Activated T-helper 2 cell treated with anti-CD3 and anti-CD28 coated beads, Interferon-gamma antibody, Interleukin-2, Interleukin-4, amounts not matched to agents 10 μg/mL and 5 μg/mL and 100 μg/mL, durations not matched to agents 14 hours and 24 hours and 36 hours (primary cell): Measurements from ENCODE around the gene CA10. TPM values are rescaled to one million over a fixed set of nuclear protein-coding genes. Genes with fewer than 3 reads are reported as not detected.

Experiments
- DNase-seq: peaks from one replicate; pipeline ENCODE4 v3.0.0; 2021; ENCODE audit warnings: low spot score
- H3K27ac Mint-ChIP-seq: one replicate; pipeline ENCODE4 v1.8.0; 2021; ENCODE audit warnings: mixed read lengths
- H3K27me3 Mint-ChIP-seq: one replicate; pipeline ENCODE4 v1.8.0; 2021; ENCODE audit warnings: low read depth, mixed read lengths
- H3K36me3 Mint-ChIP-seq: one replicate; pipeline ENCODE4 v1.8.0; 2021; ENCODE audit warnings: low read depth, mixed read lengths
- H3K4me1 Mint-ChIP-seq: one replicate; pipeline ENCODE4 v1.8.0; 2021; ENCODE audit warnings: low read depth, mixed read lengths
- H3K4me3 Mint-ChIP-seq: one replicate; pipeline ENCODE4 v1.8.0; 2021; ENCODE audit warnings: low read depth, mild to moderate bottlenecking, moderate library complexity, mixed read lengths
- H3K9me3 Mint-ChIP-seq: one replicate; pipeline ENCODE4 v1.8.0; 2021; ENCODE audit warnings: mixed read lengths
- intact Hi-C: fragments of 100-400 bp; cut with micrococcal nuclease; formaldehyde crosslinking; loops from one replicate; pipeline ENCODE4 v1.15.1; 2023
- total RNA-seq: library from RNA; stranded (reverse); gene quantifications from 2 replicates; pipeline ENCODE4 v1.2.3, GENCODE V29; 2022

Gene CA10
- total RNA-seq, 1 donor from 2014 or later, result 0.32 TPM

GRCh38 chr17:52027081-52027480 is 131.4 kb downstream of the CA10 start:
- Mint-ChIP-seq H3K4me3 (no peak overlapping the region), H3K27ac (no peak overlapping the region), H3K9me3 (no peaks in the 10 kb centered on the region), H3K4me1 (no peaks in the 10 kb centered on the region), H3K27me3 (no peaks in the 10 kb centered on the region), H3K36me3 (no peaks in the 10 kb centered on the region)
- intact Hi-C loops, result no loop called here
- no peak for DNase-seq

GRCh38 chr17:52026075-52026474 is 132.4 kb downstream of the CA10 start:
- Mint-ChIP-seq H3K36me3 (no peaks in the 10 kb centered on the region), H3K4me1 (no peaks in the 10 kb centered on the region), H3K27ac (no peak overlapping the region), H3K4me3 (no peak overlapping the region), H3K9me3 (no peaks in the 10 kb centered on the region), H3K27me3 (no peaks in the 10 kb centered on the region)
- DNase-seq, result no peak
- intact Hi-C loops, result no loop called here

GRCh38 chr17:52025236-52025635 is 133.3 kb downstream of the CA10 start:
- Mint-ChIP-seq H3K4me1 (no peaks in the 10 kb centered on the region), H3K9me3 (no peaks in the 10 kb centered on the region), H3K4me3 (no peak overlapping the region), H3K27me3 (no peaks in the 10 kb centered on the region), H3K27ac (no peak overlapping the region), H3K36me3 (no peaks in the 10 kb centered on the region)
- no peak for DNase-seq
- intact Hi-C loops, result no loop called here

GRCh38 chr17:52024300-52024870 is 134.1 kb downstream of the CA10 start:
- Mint-ChIP-seq H3K4me1 (no peaks in the 10 kb centered on the region), H3K27me3 (no peaks in the 10 kb centered on the region), H3K4me3 (no peak overlapping the region), H3K9me3 (no peaks in the 10 kb centered on the region), H3K27ac (no peak overlapping the region), H3K36me3 (no peaks in the 10 kb centered on the region)
- DNase-seq, result no peak
- intact Hi-C loops, result loop anchor here (5.0 kb wide), 1 partner anchor 37 kb away; no protein-coding TSS in a partner anchor

- Mint-ChIP-seq H3K27ac (no peak overlapping the region), H3K9me3 (no peaks in the 10 kb centered on the region), H3K4me3 (no peak overlapping the region), H3K27me3 (no peaks in the 10 kb centered on the region), H3K4me1 (no peaks in the 10 kb centered on the region), H3K36me3 (no peaks in the 10 kb centered on the region)
- intact Hi-C loops, result no loop called here
- no peak for DNase-seq
Measured at GRCh38 chr17:52011064-52011463, 147.4 kb downstream of the CA10 start.

- no peaks in the 10 kb centered on the region for H3K4me1 Mint-ChIP-seq
- intact Hi-C loops, result no loop called here
- H3K9me3 Mint-ChIP-seq, result no peaks in the 10 kb centered on the region
- H3K27ac Mint-ChIP-seq, result no peak overlapping the region
- H3K27me3 Mint-ChIP-seq, result no peaks in the 10 kb centered on the region
- DNase-seq, result no peak
- H3K4me3 Mint-ChIP-seq, result no peak overlapping the region
- no peaks in the 10 kb centered on the region for H3K36me3 Mint-ChIP-seq
Measured at GRCh38 chr17:51999654-52000053, 158.9 kb downstream of the CA10 start.

GRCh38 chr17:51997723-51998122 is 160.8 kb downstream of the CA10 start:
- intact Hi-C loops, result no loop called here
- H3K4me3 Mint-ChIP-seq, result no peak overlapping the region

GRCh38 chr17:51995797-51996403 is 162.6 kb downstream of the CA10 start:
- Mint-ChIP-seq H3K27me3 (no peaks in the 10 kb centered on the region), H3K36me3 (no peaks in the 10 kb centered on the region), H3K27ac (no peak overlapping the region), H3K9me3 (no peaks in the 10 kb centered on the region), H3K4me1 (no peaks in the 10 kb centered on the region), H3K4me3 (no peak overlapping the region)
- DNase-seq, result no peak
- intact Hi-C loops, result no loop called here

More at GRCh38 chr17:51997723-51998122, 160.8 kb downstream of the CA10 start:
- H3K27ac Mint-ChIP-seq, result no peak overlapping the region
- no peak for DNase-seq
- H3K36me3 Mint-ChIP-seq, result no peaks in the 10 kb centered on the region
- no peaks in the 10 kb centered on the region for H3K9me3 Mint-ChIP-seq
- H3K4me1 Mint-ChIP-seq, result no peaks in the 10 kb centered on the region
- H3K27me3 Mint-ChIP-seq, result no peaks in the 10 kb centered on the region

GRCh38 chr17:51992864-51993416 is 165.6 kb downstream of the CA10 start:
- Mint-ChIP-seq H3K4me1 (no peaks in the 10 kb centered on the region), H3K27ac (no peak overlapping the region), H3K27me3 (no peaks in the 10 kb centered on the region), H3K4me3 (no peak overlapping the region), H3K9me3 (no peaks in the 10 kb centered on the region), H3K36me3 (no peaks in the 10 kb centered on the region)
- intact Hi-C loops, result no loop called here
- no peak for DNase-seq

- Mint-ChIP-seq H3K36me3 (no peaks in the 10 kb centered on the region), H3K27me3 (no peaks in the 10 kb centered on the region), H3K4me3 (no peak overlapping the region), H3K4me1 (no peaks in the 10 kb centered on the region), H3K9me3 (no peaks in the 10 kb centered on the region), H3K27ac (no peak overlapping the region)
- DNase-seq, result no peak
- intact Hi-C loops, result no loop called here
Measured at GRCh38 chr17:51971121-51971520, 187.4 kb downstream of the CA10 start.

GRCh38 chr17:51961689-51962088 is 196.8 kb downstream of the CA10 start:
- H3K9me3 Mint-ChIP-seq, result peaks cover 17% of the 10 kb centered on the region
- H3K36me3 Mint-ChIP-seq, result no peaks in the 10 kb centered on the region
- DNase-seq, result no peak
- no peak overlapping the region for H3K27ac Mint-ChIP-seq
- intact Hi-C loops, result no loop called here
- no peak overlapping the region for H3K4me3 Mint-ChIP-seq
- no peaks in the 10 kb centered on the region for H3K27me3 Mint-ChIP-seq
- H3K4me1 Mint-ChIP-seq, result no peaks in the 10 kb centered on the region

GRCh38 chr17:51957786-51958185 is 200.7 kb downstream of the CA10 start:
- Mint-ChIP-seq H3K36me3 (no peaks in the 10 kb centered on the region), H3K27me3 (no peaks in the 10 kb centered on the region), H3K4me1 (no peaks in the 10 kb centered on the region), H3K27ac (no peak overlapping the region), H3K9me3 (peaks cover 7% of the 10 kb centered on the region), H3K4me3 (no peak overlapping the region)
- intact Hi-C loops, result no loop called here
- DNase-seq, result no peak

GRCh38 chr17:51955245-51955644 is 203.3 kb downstream of the CA10 start:
- Mint-ChIP-seq H3K36me3 (no peaks in the 10 kb centered on the region), H3K27me3 (no peaks in the 10 kb centered on the region), H3K4me1 (no peaks in the 10 kb centered on the region), H3K9me3 (no peaks in the 10 kb centered on the region), H3K4me3 (no peak overlapping the region), H3K27ac (no peak overlapping the region)
- no peak for DNase-seq
- intact Hi-C loops, result no loop called here
